HepG2 (cell line): ENCODE measurements around the gene CLEC3B. TPM values are rescaled to one million over a fixed set of nuclear protein-coding genes. Genes with fewer than 3 reads are reported as not detected.

Experiments used
- ATAC-seq: fragments of 200-7000 bp; cut with Tn5 transposase; 3 replicates; pipeline ENCODE4 v1.9.1; 2020; ENCODE audit warnings: mild to moderate bottlenecking, moderate library complexity
- BruUV-seq: library from RNA; stranded (reverse); fragments of 400-500 nt; replicated peaks from 2 replicates; lab custom pipeline; 2021; lab: Mats Ljungman, UMichigan
- CTCF ChIA-PET: fragments of 300-600 bp; formaldehyde crosslinking; extraction: SDS; loops from one replicate; lab custom pipeline; 2021; ENCODE audit warnings: low total read pairs, inconsistent platforms, low intra/inter-chr PET ratio; lab: Yijun Ruan, JAX
- POLR2A ChIA-PET: fragments of 350-600 bp; sonication (Branson Sonifier 250); formaldehyde crosslinking; loops from one replicate; lab custom pipeline; 2020; ENCODE audit warnings: antibody characterized with exemption, inconsistent platforms; lab: Yijun Ruan, JAX
- DNase-seq: peaks from one replicate; pipeline ENCODE4 v3.0.0-alpha.2; 2015; ENCODE audit warnings: low spot score
- FAIRE-seq: peaks from 3 replicates; lab custom pipeline; 2011; peaks lifted over from hg19 to GRCh38; lab: Jason Lieb, UNC
- H2AFZ ChIP-seq: one replicate; pipeline ENCODE4 v1.6.1; 2011; ENCODE audit warnings: low read length, inconsistent platforms
- H3K27ac ChIP-seq: fragments of 300-600 bp; 3 replicates; pipeline ENCODE4 v1.8.0; 2011; ENCODE audit warnings: mixed run types, mild to moderate bottlenecking, mixed read lengths, low read length, inconsistent platforms; ENCODE audit not compliant: insufficient read depth; ENCODE audit errors: extremely low read length
- H3K27me3 ChIP-seq, 2 experiments: fragments of 200-600 bp in 1 of 2; 2 replicates in 1 of 2; 3 replicates in 1 of 2; pipeline versions ENCODE4 v1.6.0 to v1.8.0; 2011; ENCODE audit warnings: low read length in 2 of 2, mild to moderate bottlenecking in 2 of 2, moderate library complexity in 2 of 2, inconsistent platforms in 1 of 2; ENCODE audit not compliant: insufficient read depth in 2 of 2, control insufficient read depth in 1 of 2
- H3K36me3 ChIP-seq, 2 experiments: fragments of 200-600 bp in 1 of 2; replicated peaks in 1 of 2; 2 replicates in 1 of 2; 3 replicates in 1 of 2; pipeline versions ENCODE4 v1.5.1 to v1.8.0; 2011; ENCODE audit warnings: low read length in 2 of 2, inconsistent platforms in 1 of 2; ENCODE audit not compliant: insufficient read depth in 2 of 2, control insufficient read depth in 1 of 2
- H3K4me1 ChIP-seq: 2 replicates; pipeline ENCODE4 v1.5.1; 2012; ENCODE audit warnings: low read length, inconsistent platforms; ENCODE audit not compliant: insufficient read depth
- H3K4me2 ChIP-seq: 2 replicates; pipeline ENCODE4 v1.6.0; 2011; ENCODE audit warnings: low read depth, low read length, inconsistent platforms
- H3K4me3 ChIP-seq, 3 experiments: fragments of 200-600 bp in 1 of 3; sonication (generic), shearing (Covaris generic) in 1 of 3; replicated peaks in 1 of 3; 2 replicates each; pipeline ENCODE4 v1.5.1; 2011 to 2016; ENCODE audit warnings: low read length in 3 of 3, inconsistent platforms in 2 of 3, low read depth in 2 of 3, mild to moderate bottlenecking in 2 of 3, control low read depth in 1 of 3, mixed read lengths in 1 of 3; ENCODE audit not compliant: insufficient read depth in 1 of 3
- H3K79me2 ChIP-seq: one replicate; pipeline ENCODE4 v1.6.1; 2011; ENCODE audit warnings: low read length, inconsistent platforms; ENCODE audit not compliant: insufficient read depth
- H3K9ac ChIP-seq: 2 replicates; pipeline ENCODE4 v1.6.0; 2011; ENCODE audit warnings: mild to moderate bottlenecking, low read depth, low read length, inconsistent platforms; ENCODE audit not compliant: insufficient read depth
- H3K9me3 ChIP-seq: 2 replicates; pipeline ENCODE4 v1.5.1; 2012; ENCODE audit warnings: mild to moderate bottlenecking, low read length
- H4K20me1 ChIP-seq: 2 replicates; pipeline ENCODE4 v1.6.0; 2011; ENCODE audit warnings: inconsistent platforms, mild to moderate bottlenecking, low read length, moderate library complexity; ENCODE audit not compliant: insufficient read depth
- AHDC1 ChIP-seq: sonication (generic); formaldehyde crosslinking; IDR thresholded peaks from 2 replicates; pipeline ENCODE4 v1.5.1; 2020; ENCODE audit warnings: mild to moderate bottlenecking, missing genetic modification reagents, borderline replicate concordance
- ATF1 ChIP-seq: IDR thresholded peaks from 2 replicates; pipeline ENCODE4 v1.6.1; 2016; ENCODE audit warnings: mild to moderate bottlenecking, control low read depth
- CEBPB ChIP-seq: IDR thresholded peaks from 2 replicates; pipeline ENCODE4 v1.6.1; 2011; ENCODE audit warnings: low read depth, low read length, improper control_type of control experiment, borderline replicate concordance
- ERF ChIP-seq: IDR thresholded peaks from 2 replicates; pipeline ENCODE4 v1.6.1; 2018; ENCODE audit warnings: missing biosample characterization, missing genetic modification reagents
- FOXA3 ChIP-seq: IDR thresholded peaks from 2 replicates; pipeline ENCODE4 v1.6.1; 2016; ENCODE audit warnings: missing genetic modification reagents, missing compliant biosample characterization
- FUBP1 ChIP-seq: sonication (generic); formaldehyde crosslinking; IDR thresholded peaks from 2 replicates; pipeline ENCODE4 v1.5.1; 2020; ENCODE audit warnings: missing genetic modification reagents, mild to moderate bottlenecking, borderline replicate concordance
- HNF4A ChIP-seq: sonication (generic); formaldehyde crosslinking; IDR thresholded peaks from 2 replicates; pipeline ENCODE4 v1.4.0; 2020; ENCODE audit warnings: missing genetic modification reagents
- PAXIP1 ChIP-seq: sonication (generic); formaldehyde crosslinking; conservative IDR thresholded peaks from 2 replicates; pipeline ENCODE4 v1.4.0; 2020; ENCODE audit warnings: mild to moderate bottlenecking, missing genetic modification reagents, moderate library complexity
- PPARG ChIP-seq: conservative IDR thresholded peaks from 2 replicates; pipeline ENCODE4 v1.6.1; 2016; ENCODE audit warnings: missing biosample characterization, missing genetic modification reagents
- SOX13 ChIP-seq, 3 experiments: fragments of 450-650 bp in 1 of 3; sonication (generic) in 1 of 3; formaldehyde crosslinking in 1 of 3; IDR thresholded peaks in 2 of 3; conservative IDR thresholded peaks in 1 of 3; 2 replicates each; pipeline versions ENCODE4 v1.5.0 to v1.6.1; 2016 to 2020; ENCODE audit warnings: antibody characterized with exemption in 1 of 3, mild to moderate bottlenecking in 1 of 3, missing compliant biosample characterization in 1 of 3, missing genetic modification reagents in 1 of 3, moderate library complexity in 1 of 3
- ZNF263 ChIP-seq: sonication (generic); formaldehyde crosslinking; IDR thresholded peaks from 2 replicates; pipeline ENCODE4 v1.4.0; 2020; ENCODE audit warnings: missing genetic modification reagents
- ZNF570 ChIP-seq: sonication (generic); formaldehyde crosslinking; IDR thresholded peaks from 2 replicates; pipeline ENCODE4 v1.4.0; 2020; ENCODE audit warnings: mild to moderate bottlenecking, missing genetic modification reagents, borderline replicate concordance
- ZNF598 ChIP-seq: sonication (generic); formaldehyde crosslinking; IDR thresholded peaks from 2 replicates; pipeline ENCODE4 v1.5.1; 2020; ENCODE audit warnings: mild to moderate bottlenecking, missing genetic modification reagents, borderline replicate concordance
- WGBS: methylation state at CpG from one replicate; pipeline ENCODE4 v1.1.6; 2017; ENCODE audit warnings: low lambda C conversion rate; 5-methylcytosine and 5-hydroxymethylcytosine counted together
- in situ Hi-C: cut with HindIII; loops from 2 replicates; pipeline ENCODE4 v1.10.0; 2017; ENCODE audit warnings: low pct_unique_long_range_greater_than_20kb; ENCODE audit not compliant: extremely low pct_ligation_motif_present
- intact Hi-C: fragments of 100-400 bp; cut with micrococcal nuclease; formaldehyde crosslinking; loops from one replicate; pipeline ENCODE4 v1.10.0; 2022; ENCODE audit not compliant: unreplicated experiment
- polyA plus RNA-seq, 8 experiments: library from polyadenylated mRNA; depleted of rRNA in 3 of 8; stranded (reverse) in 7 of 8; unstranded in 1 of 8; fragments of >200 nt; fragmentation: Illumina TruSeq in 4 of 8; extraction: Trizol in 4 of 8; gene quantifications; 2 replicates each; pipeline versions ENCODE4 v1.2.1 to v1.2.3, GENCODE V29; 2011 to 2016; ENCODE audit warnings: low read depth in 4 of 8, missing spikeins in 1 of 8, mixed read lengths in 1 of 8; ENCODE audit not compliant: insufficient read depth in 1 of 8
- total RNA-seq, 5 experiments: library from RNA; depleted of rRNA; stranded (reverse); fragments of >200 nt; fragmentation: Illumina TruSeq; extraction: Trizol; gene quantifications; 2 replicates each; pipeline ENCODE4 v1.2.3, GENCODE V29; 2016; ENCODE audit warnings: low read depth in 1 of 5

Gene CLEC3B
- total and polyA plus RNA-seq, 2 of the 13 experiments (the other 11 are each of a cell fraction or from before 2014, with no cell fraction given), result 0.07 TPM; not detected in 1

- in situ Hi-C loops, result no loop called here
- H3K4me2 ChIP-seq, result no peak overlapping the region
- no peak overlapping the region for H3K9ac ChIP-seq
- intact Hi-C loops, result no loop called here
- H4K20me1 ChIP-seq, result no peaks in the 10 kb centered on the region
- no TSS peak for BruUV-seq
- CTCF ChIA-PET, result no interaction called here
- WGBS, result 58% methylated on average over 2 of the region's 2 CpGs
- peak overlapping the region; percentile 40 for H3K27ac ChIP-seq
- H3K9me3 ChIP-seq, result no peaks in the 10 kb centered on the region
- H3K27me3 ChIP-seq, result no peaks in the 10 kb centered on the region
- FAIRE-seq (no peak), ATAC-seq (peak; percentile 68), DNase-seq (peak; percentile 16)
- peaks cover 12% of the 10 kb centered on the region for H3K4me1 ChIP-seq
- H3K4me3 ChIP-seq, result no peak overlapping the region
- POLR2A ChIA-PET, result no interaction called here
- H3K36me3 ChIP-seq, result peaks cover 27 to 73% of the 10 kb centered on the region in 2 experiments
- H3K79me2 ChIP-seq, result no peaks in the 10 kb centered on the region
- no peak overlapping the region for H2AFZ ChIP-seq
- TF ChIP-seq ERF (CRISPR knock-in tag) (no peak), ZNF570 (CRISPR knock-in tag) (no peak), CEBPB (peak; percentile 37; the same call in 1 of the 2 replicates), ATF1 (no peak), PAXIP1 (CRISPR knock-in tag) (peak; percentile 45; the same call in 1 of the 2 replicates), ZNF598 (CRISPR knock-in tag) (no peak), HNF4A (0 out of 2 replicates have a peak, but pooled peaks have one; percentile 7), FUBP1 (CRISPR knock-in tag) (no peak), FOXA3 (CRISPR knock-in tag) (peak; percentile 25; the same call in 1 of the 2 replicates), PPARG (CRISPR knock-in tag) (0 out of 2 replicates have a peak, but pooled peaks have one; percentile 18), ZNF263 (CRISPR knock-in tag) (no peak), AHDC1 (CRISPR knock-in tag) (peak; percentile 69; the same call in 1 of the 2 replicates), SOX13 (IDR thresholded peaks at IDR 0.05) (no peak), SOX13 (CRISPR knock-in tag; conservative IDR thresholded peaks at IDR 0.05 in 1 of 2, IDR thresholded peaks at IDR 0.05 in 1 of 2) (no peak; a peak in 1 of 4 replicates)
These were observed 23.9 kb upstream of the CLEC3B start for GRCh38 chr3:45002139-45002660.
